Muscle of back (tissue), 11 donors: ENCODE results near the gene ANKRD42. TPM values are rescaled to one million over a fixed set of nuclear protein-coding genes. Genes with fewer than 3 reads are reported as not detected.
A peak's percentile ranks its signal among the peaks of the same experiment; 100 is the strongest.

Experiments used
- DNase-seq, 3 donors: peaks; one replicate each; pipeline versions ENCODE4 v3.0.0 to v3.0.0-alpha.2; 2013
- polyA plus RNA-seq, 10 donors: library from polyadenylated mRNA; unstranded; fragments of 120-200 nt; gene quantifications; one replicate each; pipeline ENCODE4 v1.2.1, GENCODE V29; 2013; ENCODE audit not compliant: insufficient read length in 10 of 10

ANKRD42 gene
- polyA plus RNA-seq, 10 donors, result 3.5 to 6.5 (median 4.4) TPM

GRCh38 chr11:83285771-83286528, 92.4 kb downstream of the ANKRD42 start, which contains the start of gene CCDC90B:
Gene CCDC90B (minus strand): TSS chr11:83286367. CDS start chr11:83285972, 395 bp downstream.
- DNase-seq, result peak; percentile 98 to 100 (median 98)

- DNase-seq, result no peak
Observed at GRCh38 chr11:83287631-83288030, 94.1 kb downstream of the ANKRD42 start.

- DNase-seq, result peak; percentile 58 to 84 (median 72)
Observed at GRCh38 chr11:83292709-83293456, 99.4 kb downstream of the ANKRD42 start.

- DNase-seq, result no peak
Observed at GRCh38 chr11:83293457-83293774, 99.9 kb downstream of the ANKRD42 start.

GRCh38 chr11:83294208-83294607, 100.7 kb downstream of the ANKRD42 start:
- DNase-seq, result no peak

Other genes with a start within 250 kb of the ANKRD42 start
- 10 to 100 TPM; 11.1 to 16.2 (median 14.1) TPM for gene RAB30, start 121.8 kb upstream of the ANKRD42 start, polyA plus RNA-seq
- gene PCF11, start 36.6 kb upstream of the ANKRD42 start, polyA plus RNA-seq, result 10 to 100 TPM; 32.5 to 53.4 (median 46.2) TPM
- 10 to 100 TPM; 74.2 to 99.9 (median 86.8) TPM for gene CCDC90B, start 92.7 kb downstream of the ANKRD42 start, polyA plus RNA-seq